ENCODE measurements around the gene CEMP1.

CEMP1 gene

GRCh38 chr16:2486645-2487516, 44.3 kb downstream of the CEMP1 start:
- H3K27ac ChIP-seq, result no peak overlapping the region
- TF ChIP-seq CTCF (IDR thresholded peaks at IDR 0.05) (no peak), ZFX (IDR thresholded peaks at IDR 0.05; ENCODE audit: borderline replicate concordance) (no peak)

- TF ChIP-seq CTCF (IDR thresholded peaks at IDR 0.05), result no peak
- no peak for TF ChIP-seq ZFX (IDR thresholded peaks at IDR 0.05; ENCODE audit: borderline replicate concordance)
- H3K27ac ChIP-seq, result no peak overlapping the region
Measured at GRCh38 chr16:2485811-2486507, 45.2 kb downstream of the CEMP1 start.

GRCh38 chr16:2484898-2485508, 46.2 kb downstream of the CEMP1 start:
- H3K27ac ChIP-seq, result no peak overlapping the region
- TF ChIP-seq ZFX (IDR thresholded peaks at IDR 0.05; ENCODE audit: borderline replicate concordance), result no peak
- no peak for TF ChIP-seq CTCF (IDR thresholded peaks at IDR 0.05)

GRCh38 chr16:2483939-2484897, 47.0 kb downstream of the CEMP1 start:
- H3K27ac ChIP-seq, result no peak overlapping the region

GRCh38 chr16:2482708-2483534, 48.3 kb downstream of the CEMP1 start:
- no peak overlapping the region for H3K27ac ChIP-seq
- TF ChIP-seq CTCF (IDR thresholded peaks at IDR 0.05) (no peak), ZFX (IDR thresholded peaks at IDR 0.05; ENCODE audit: borderline replicate concordance) (no peak)

More at GRCh38 chr16:2483939-2484897, 47.0 kb downstream of the CEMP1 start:
- no peak for TF ChIP-seq ZFX (IDR thresholded peaks at IDR 0.05; ENCODE audit: borderline replicate concordance)
- TF ChIP-seq CTCF (IDR thresholded peaks at IDR 0.05), result no peak

GRCh38 chr16:2482249-2482648, 49.0 kb downstream of the CEMP1 start:
- TF ChIP-seq CTCF (IDR thresholded peaks at IDR 0.05) (no peak), ZFX (IDR thresholded peaks at IDR 0.05; ENCODE audit: borderline replicate concordance) (no peak)
- no peak overlapping the region for H3K27ac ChIP-seq

All from 22Rv1 (cell line).